Measurements from ENCODE around the gene TMEM250.

Gene TMEM250

DNA sequence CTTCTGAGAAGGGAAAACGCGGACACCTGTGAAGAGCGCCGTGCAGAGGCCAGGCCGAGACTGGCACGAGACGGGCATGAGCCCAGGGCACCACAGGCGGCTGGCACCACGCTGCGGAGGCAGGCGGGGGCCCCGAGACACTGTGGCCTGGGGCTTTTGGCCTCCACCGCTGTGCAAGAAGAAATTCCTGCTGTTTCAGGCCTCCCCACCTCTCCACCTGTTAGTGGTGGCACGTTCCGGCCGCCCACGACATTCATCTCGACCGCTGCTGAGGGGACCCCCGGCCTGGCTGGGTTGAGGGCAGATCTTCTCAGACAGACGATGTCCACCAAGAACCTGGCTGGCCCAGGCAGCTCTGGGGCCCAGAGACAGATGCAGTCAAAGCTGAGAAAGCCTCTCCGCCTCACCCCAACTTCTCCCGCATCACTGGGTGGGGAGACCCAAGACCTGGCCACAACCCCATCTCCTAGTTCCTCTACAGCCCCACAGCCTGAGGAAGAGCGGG is 35.1 kb downstream of the TMEM250 start:
- TF ChIP-seq, protein P1, sequence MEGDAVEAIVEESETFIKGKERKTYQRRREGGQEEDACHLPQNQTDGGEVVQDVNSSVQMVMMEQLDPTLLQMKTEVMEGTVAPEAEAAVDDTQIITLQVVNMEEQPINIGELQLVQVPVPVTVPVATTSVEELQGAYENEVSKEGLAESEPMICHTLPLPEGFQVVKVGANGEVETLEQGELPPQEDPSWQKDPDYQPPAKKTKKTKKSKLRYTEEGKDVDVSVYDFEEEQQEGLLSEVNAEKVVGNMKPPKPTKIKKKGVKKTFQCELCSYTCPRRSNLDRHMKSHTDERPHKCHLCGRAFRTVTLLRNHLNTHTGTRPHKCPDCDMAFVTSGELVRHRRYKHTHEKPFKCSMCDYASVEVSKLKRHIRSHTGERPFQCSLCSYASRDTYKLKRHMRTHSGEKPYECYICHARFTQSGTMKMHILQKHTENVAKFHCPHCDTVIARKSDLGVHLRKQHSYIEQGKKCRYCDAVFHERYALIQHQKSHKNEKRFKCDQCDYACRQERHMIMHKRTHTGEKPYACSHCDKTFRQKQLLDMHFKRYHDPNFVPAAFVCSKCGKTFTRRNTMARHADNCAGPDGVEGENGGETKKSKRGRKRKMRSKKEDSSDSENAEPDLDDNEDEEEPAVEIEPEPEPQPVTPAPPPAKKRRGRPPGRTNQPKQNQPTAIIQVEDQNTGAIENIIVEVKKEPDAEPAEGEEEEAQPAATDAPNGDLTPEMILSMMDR (IDR thresholded peaks at IDR 0.05; ENCODE audit: low read depth, low read length) = no peak
- in situ Hi-C loops (cut with HindIII; ENCODE audit: low sequenced_read_pairs) = no loop called here
- no peak for DNase-seq (ENCODE audit: low read depth, low spot score)
- no peak overlapping the region for H3K4me3 ChIP-seq (ENCODE audit: low read depth, low read length)

DNA sequence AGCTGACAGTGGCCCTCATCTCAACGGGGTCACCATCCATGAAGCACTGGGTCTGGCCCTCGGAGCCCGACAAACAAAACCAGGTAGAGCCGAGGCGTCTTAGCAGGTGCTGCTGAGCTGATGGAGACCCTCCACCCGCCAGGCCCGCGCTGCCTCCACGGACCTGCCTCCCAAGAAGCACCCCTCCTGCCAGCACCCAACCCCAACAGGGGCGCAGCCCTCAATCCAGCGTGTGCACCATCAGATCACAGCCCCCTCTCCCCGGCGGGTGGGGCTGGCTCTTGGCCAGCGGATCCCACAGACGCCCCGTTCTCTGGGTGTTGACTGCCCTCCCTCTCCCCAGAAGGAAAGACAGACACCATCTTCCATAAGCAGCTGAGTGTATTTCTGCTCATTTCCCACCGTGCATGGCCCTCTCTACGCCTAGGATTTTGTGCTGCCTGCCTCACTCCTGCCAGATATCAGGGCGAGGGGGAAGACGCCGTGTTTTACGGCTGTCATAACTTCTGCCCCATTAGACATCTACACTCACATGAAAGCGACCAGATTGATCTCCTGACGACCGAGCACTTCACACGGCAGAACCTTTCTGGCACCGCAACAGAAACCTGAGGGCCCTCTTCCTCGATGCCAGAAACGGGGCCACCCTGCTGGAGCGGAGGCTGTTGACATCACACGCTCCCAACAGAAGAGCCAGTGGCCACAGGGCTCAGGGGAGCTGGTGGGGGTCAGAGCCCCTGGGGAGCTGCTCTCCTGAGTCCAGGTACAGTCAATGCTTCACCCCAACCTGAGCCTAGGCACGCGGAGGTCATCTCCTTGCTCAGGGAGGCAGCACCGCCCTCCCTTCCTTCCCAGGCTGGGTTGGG is 35.9 kb downstream of the TMEM250 start:
- no peak for DNase-seq (ENCODE audit: low read depth, low spot score)
- no peak overlapping the region for H3K4me3 ChIP-seq (ENCODE audit: low read depth, low read length)
- in situ Hi-C loops (cut with HindIII; ENCODE audit: low sequenced_read_pairs) = no loop called here
- TF ChIP-seq, protein P1 (IDR thresholded peaks at IDR 0.05; ENCODE audit: low read depth, low read length) = no peak

GRCh38 chr9:136081826-136082495 is 36.7 kb downstream of the TMEM250 start:
- in situ Hi-C loops (cut with HindIII; ENCODE audit: low sequenced_read_pairs) = no loop called here
- TF ChIP-seq, protein P1 (IDR thresholded peaks at IDR 0.05; ENCODE audit: low read depth, low read length) = no peak
- no peak overlapping the region for H3K4me3 ChIP-seq (ENCODE audit: low read depth, low read length)
- DNase-seq (ENCODE audit: low read depth, low spot score) = no peak

GRCh38 chr9:136081113-136081825 is 37.4 kb downstream of the TMEM250 start:
- TF ChIP-seq, protein P1 (IDR thresholded peaks at IDR 0.05; ENCODE audit: low read depth, low read length) = no peak
- in situ Hi-C loops (cut with HindIII; ENCODE audit: low sequenced_read_pairs) = no loop called here
- no peak overlapping the region for H3K4me3 ChIP-seq (ENCODE audit: low read depth, low read length)
- DNase-seq (ENCODE audit: low read depth, low spot score) = no peak

DNA sequence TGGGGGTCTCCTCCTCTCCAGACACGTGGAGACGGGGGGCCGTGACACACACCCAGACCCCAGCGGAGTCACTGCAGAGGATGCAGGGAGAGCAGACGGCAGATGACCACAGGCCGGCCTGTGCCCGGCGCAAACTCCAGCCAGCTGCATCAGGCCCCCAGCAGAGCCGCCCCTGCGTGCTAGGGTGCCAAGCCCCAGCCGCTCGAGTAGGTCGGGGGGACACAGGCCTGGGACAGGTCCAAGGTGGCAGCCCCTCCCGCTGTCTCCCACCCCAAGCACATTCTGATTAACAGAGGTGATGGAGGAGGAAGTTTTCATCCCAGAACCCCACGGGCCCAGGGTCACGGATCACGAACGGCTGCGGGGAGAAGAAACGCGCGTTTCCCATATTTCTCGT is 38.0 kb downstream of the TMEM250 start:
- no peak overlapping the region for H3K4me3 ChIP-seq (ENCODE audit: low read depth, low read length)
- TF ChIP-seq, protein P1 (IDR thresholded peaks at IDR 0.05; ENCODE audit: low read depth, low read length) = no peak
- no peak for DNase-seq (ENCODE audit: low read depth, low spot score)
- in situ Hi-C loops (cut with HindIII; ENCODE audit: low sequenced_read_pairs) = no loop called here

DNA sequence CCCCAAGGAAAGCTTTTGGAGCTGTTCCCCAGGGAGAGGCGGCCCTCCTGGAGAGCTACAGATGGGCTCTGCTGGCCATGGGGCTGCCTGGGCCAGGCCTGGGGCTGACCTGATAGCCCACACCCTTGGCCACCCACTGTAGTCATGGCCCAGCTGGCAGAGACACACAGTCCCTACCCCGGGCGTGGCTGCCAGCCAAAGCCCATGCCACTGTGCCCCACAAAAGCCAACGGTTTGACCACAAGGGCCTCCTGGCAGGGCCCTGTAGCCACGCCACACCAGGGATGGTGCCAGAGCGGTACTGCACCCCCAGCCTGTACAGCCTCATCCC is 38.8 kb downstream of the TMEM250 start:
- in situ Hi-C loops (cut with HindIII; ENCODE audit: low sequenced_read_pairs) = no loop called here
- no peak overlapping the region for H3K4me3 ChIP-seq (ENCODE audit: low read depth, low read length)
- TF ChIP-seq, protein P1 (IDR thresholded peaks at IDR 0.05; ENCODE audit: low read depth, low read length) = no peak
- no peak for DNase-seq (ENCODE audit: low read depth, low spot score)

All from astrocyte of the spinal cord (primary cell).